Thyroid gland (tissue), 4 donors: Measurements from ENCODE around the gene GAL3ST2. TPM values are rescaled to one million over a fixed set of nuclear protein-coding genes. Genes with fewer than 3 reads are reported as not detected.

Source experiments
- DNase-seq, 2 donors: peaks; one replicate each; pipeline ENCODE4 v3.0.0-alpha.2; 2019
- H3K27ac ChIP-seq, 3 donors: fragments of 200-600 bp; sonication (generic); 1 replicate in 2 of 3; 2 replicates in 1 of 3; pipeline ENCODE4 v1.5.1; 2016 to 2019; ENCODE audit warnings: mild to moderate bottlenecking in 1 of 3, moderate library complexity in 1 of 3
- H3K27me3 ChIP-seq: fragments of 200-600 bp; sonication (generic); one replicate; pipeline ENCODE4 v1.5.1; 2019
- H3K36me3 ChIP-seq, 2 donors: fragments of 200-600 bp; sonication (generic); one replicate each; pipeline ENCODE4 v1.5.1; 2016 to 2019
- H3K4me1 ChIP-seq, 2 donors: fragments of 200-600 bp; sonication (generic); one replicate each; pipeline ENCODE4 v1.5.1; 2017 to 2019
- H3K4me3 ChIP-seq, 3 donors: fragments of 200-600 bp; sonication (generic); replicated peaks in 1 of 3; 1 replicate in 2 of 3; 2 replicates in 1 of 3; pipeline ENCODE4 v1.5.1; 2016; ENCODE audit warnings: mild to moderate bottlenecking in 1 of 3
- H3K9me3 ChIP-seq: fragments of 200-600 bp; sonication (generic); one replicate; pipeline ENCODE4 v1.5.1; 2017
- POLR2A ChIP-seq, 2 donors: fragments of 450-650 bp; IDR thresholded peaks; one replicate each; pipeline ENCODE4 v1.6.1; 2017; ENCODE audit warnings: antibody characterized with exemption in 2 of 2, mild to moderate bottlenecking in 2 of 2, moderate library complexity in 1 of 2
- WGBS, 2 donors: methylation state at CpG; one replicate each; pipeline ENCODE4 v1.1.5; 2017; 5-methylcytosine and 5-hydroxymethylcytosine counted together
- intact Hi-C: fragments of 100-400 bp; cut with DNase I; formaldehyde crosslinking; loops from one replicate; pipeline ENCODE4 v1.15.1; 2023
- total RNA-seq, 4 donors: library from RNA; depleted of rRNA; stranded (reverse); fragments of >200 nt; gene quantifications; one replicate each; pipeline ENCODE4 v1.2.3, GENCODE V29; 2016
- TF ChIP-seq, protein P1 (sequence below), 6 experiments: fragments of 200-600 bp in 3 of 6; fragments of 450-650 bp in 3 of 6; sonication (generic) in 3 of 6; IDR thresholded peaks; one replicate each; pipeline ENCODE4 v1.5.1; 2016 to 2019; ENCODE audit warnings: antibody characterized with exemption in 6 of 6, mild to moderate bottlenecking in 2 of 6, inconsistent platforms in 1 of 6, moderate library complexity in 1 of 6

Gene GAL3ST2
- total RNA-seq, 4 donors from 2014 or later: not detected

DNA sequence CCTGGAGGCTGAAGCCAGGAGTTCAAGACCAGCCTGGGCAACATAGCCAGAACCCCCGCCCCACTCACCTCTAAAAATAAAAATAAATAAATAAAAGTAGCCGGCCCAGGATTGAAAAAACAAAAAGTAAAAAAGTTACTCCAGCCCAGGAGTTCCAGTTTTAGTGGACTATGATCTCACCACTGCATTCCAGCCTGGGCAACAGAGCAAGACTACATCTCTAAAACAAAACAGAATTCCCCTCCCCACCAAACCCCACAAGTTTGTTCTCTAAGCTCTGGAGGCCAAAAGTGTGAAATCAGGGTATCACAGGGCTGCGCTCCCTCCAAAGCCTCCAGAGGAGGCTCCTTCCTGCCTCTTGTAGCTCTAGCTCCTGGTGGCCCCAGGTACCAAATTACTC, 40.5 kb upstream of the GAL3ST2 start:
- no peaks in the 10 kb centered on the region for H3K36me3 ChIP-seq
- peaks cover 12 to 24% of the 10 kb centered on the region in 2 donors for H3K4me1 ChIP-seq
- no peaks in the 10 kb centered on the region for H3K9me3 ChIP-seq
- no peak for DNase-seq
- no peak overlapping the region for H3K27ac ChIP-seq
- intact Hi-C loops: loop anchor here (10.0 kb wide), 1 partner anchor 139 kb away; no protein-coding TSS in a partner anchor
- no peak for TF ChIP-seq POLR2A (IDR thresholded peaks at IDR 0.05)
- TF ChIP-seq, protein P1, sequence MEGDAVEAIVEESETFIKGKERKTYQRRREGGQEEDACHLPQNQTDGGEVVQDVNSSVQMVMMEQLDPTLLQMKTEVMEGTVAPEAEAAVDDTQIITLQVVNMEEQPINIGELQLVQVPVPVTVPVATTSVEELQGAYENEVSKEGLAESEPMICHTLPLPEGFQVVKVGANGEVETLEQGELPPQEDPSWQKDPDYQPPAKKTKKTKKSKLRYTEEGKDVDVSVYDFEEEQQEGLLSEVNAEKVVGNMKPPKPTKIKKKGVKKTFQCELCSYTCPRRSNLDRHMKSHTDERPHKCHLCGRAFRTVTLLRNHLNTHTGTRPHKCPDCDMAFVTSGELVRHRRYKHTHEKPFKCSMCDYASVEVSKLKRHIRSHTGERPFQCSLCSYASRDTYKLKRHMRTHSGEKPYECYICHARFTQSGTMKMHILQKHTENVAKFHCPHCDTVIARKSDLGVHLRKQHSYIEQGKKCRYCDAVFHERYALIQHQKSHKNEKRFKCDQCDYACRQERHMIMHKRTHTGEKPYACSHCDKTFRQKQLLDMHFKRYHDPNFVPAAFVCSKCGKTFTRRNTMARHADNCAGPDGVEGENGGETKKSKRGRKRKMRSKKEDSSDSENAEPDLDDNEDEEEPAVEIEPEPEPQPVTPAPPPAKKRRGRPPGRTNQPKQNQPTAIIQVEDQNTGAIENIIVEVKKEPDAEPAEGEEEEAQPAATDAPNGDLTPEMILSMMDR (IDR thresholded peaks at IDR 0.05): no peak
- 77 to 82% methylated on average over 3 of the region's 3 CpGs for WGBS, 2 donors
- H3K4me3 ChIP-seq: no peak overlapping the region
- H3K27me3 ChIP-seq: no peaks in the 10 kb centered on the region

DNA sequence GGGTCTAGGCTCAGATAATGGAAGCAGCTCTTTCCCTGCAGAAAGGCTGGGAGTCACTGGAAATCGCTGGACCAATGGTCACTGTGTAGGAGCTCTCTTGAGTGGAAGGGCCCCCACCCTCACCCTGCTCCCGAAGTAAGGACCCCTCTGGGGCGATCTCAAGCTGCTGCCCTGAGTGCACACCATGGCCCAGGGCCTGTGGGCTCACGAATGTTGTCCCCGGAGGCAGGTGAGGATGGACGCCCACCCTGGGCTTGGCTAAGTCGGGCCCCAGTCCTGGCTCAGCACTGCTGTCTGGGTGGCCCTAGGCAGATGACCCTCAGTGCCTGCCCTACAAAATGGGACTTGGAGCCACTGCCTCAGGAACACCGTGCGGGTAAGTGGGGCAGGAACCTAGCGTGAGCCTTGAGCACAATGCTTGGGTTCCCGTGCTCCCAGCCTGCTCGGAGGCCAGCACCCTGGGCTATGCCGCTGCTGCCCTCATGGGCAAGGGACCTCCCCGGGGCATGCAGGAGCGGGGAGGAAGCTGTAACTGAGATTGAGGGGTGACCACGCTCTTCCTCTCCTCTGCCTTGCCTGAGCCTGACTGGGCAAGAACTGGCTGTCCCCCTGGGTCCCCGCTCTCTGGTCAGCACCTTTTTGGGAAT, 38.5 kb upstream of the GAL3ST2 start:
- WGBS, 2 donors: 87 to 96% methylated on average over 11 to 17 of the region's 17 CpGs
- intact Hi-C loops: loop anchor here (10.0 kb wide), 1 partner anchor 137 kb away; no protein-coding TSS in a partner anchor
- no peak for DNase-seq

GRCh38 chr2:241739177-241739576, 37.4 kb upstream of the GAL3ST2 start:
- TF ChIP-seq, protein P1 (IDR thresholded peaks at IDR 0.05): no peak
- no peak for TF ChIP-seq POLR2A (IDR thresholded peaks at IDR 0.05)
- intact Hi-C loops: loop anchor here (10.0 kb wide), 1 partner anchor 136 kb away; no protein-coding TSS in a partner anchor
- H3K4me1 ChIP-seq: peaks cover 8 to 20% of the 10 kb centered on the region in 2 donors

More for the DNA sequence above, 38.5 kb upstream of the GAL3ST2 start:
- H3K27me3 ChIP-seq: no peaks in the 10 kb centered on the region
- no peak for TF ChIP-seq POLR2A (IDR thresholded peaks at IDR 0.05)
- TF ChIP-seq, protein P1 (IDR thresholded peaks at IDR 0.05): no peak
- H3K27ac ChIP-seq: no peak overlapping the region
- H3K36me3 ChIP-seq: no peaks in the 10 kb centered on the region
- peaks cover 12 to 24% of the 10 kb centered on the region in 2 donors for H3K4me1 ChIP-seq
- H3K9me3 ChIP-seq: no peaks in the 10 kb centered on the region
- no peak overlapping the region for H3K4me3 ChIP-seq

DNA sequence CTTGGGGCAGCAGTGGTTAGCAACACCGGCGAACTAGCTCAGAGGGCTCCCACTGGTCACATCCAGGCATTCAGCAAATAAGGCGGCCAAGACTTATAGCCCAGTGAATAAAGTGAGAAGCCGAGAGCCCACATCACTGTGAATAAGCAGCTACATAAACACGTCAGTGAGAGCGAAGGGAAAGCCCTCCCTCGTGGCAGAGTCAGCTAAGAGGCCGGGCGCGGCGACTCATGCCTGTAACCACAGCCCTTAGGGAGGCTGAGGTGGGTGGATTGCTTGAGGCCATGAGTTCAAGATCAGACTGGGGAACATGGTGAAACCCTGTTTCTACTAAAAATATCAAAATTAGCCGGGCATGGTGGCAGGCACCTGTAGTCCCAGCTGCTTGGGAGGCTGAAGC, 37.0 kb upstream of the GAL3ST2 start:
- intact Hi-C loops: loop anchor here (10.0 kb wide), 1 partner anchor 135 kb away; no protein-coding TSS in a partner anchor
- 96 to 98% methylated on average over 12 of the region's 12 CpGs for WGBS, 2 donors

More at GRCh38 chr2:241739177-241739576, 37.4 kb upstream of the GAL3ST2 start:
- no peaks in the 10 kb centered on the region for H3K27me3 ChIP-seq
- no peak overlapping the region for H3K27ac ChIP-seq
- H3K36me3 ChIP-seq: peaks cover 4 to 7% of the 10 kb centered on the region in 2 donors
- no peaks in the 10 kb centered on the region for H3K9me3 ChIP-seq
- WGBS, 2 donors: 87 to 96% methylated on average over 14 to 15 of the region's 15 CpGs
- no peak for DNase-seq
- H3K4me3 ChIP-seq: no peak overlapping the region

More for the DNA sequence above, 37.0 kb upstream of the GAL3ST2 start:
- no peak overlapping the region for H3K4me3 ChIP-seq
- H3K36me3 ChIP-seq: peaks cover 8 to 12% of the 10 kb centered on the region in 2 donors
- no peak for DNase-seq
- no peaks in the 10 kb centered on the region for H3K9me3 ChIP-seq
- H3K27ac ChIP-seq: no peak overlapping the region
- H3K27me3 ChIP-seq: no peaks in the 10 kb centered on the region
- peaks cover 8 to 20% of the 10 kb centered on the region in 2 donors for H3K4me1 ChIP-seq
- TF ChIP-seq, protein P1 (IDR thresholded peaks at IDR 0.05): no peak
- no peak for TF ChIP-seq POLR2A (IDR thresholded peaks at IDR 0.05)
